CD14-positive monocyte (primary cell): ENCODE results near the gene IMMP2L. TPM values are rescaled to one million over a fixed set of nuclear protein-coding genes. Genes with fewer than 3 reads are reported as not detected.

ENCODE experiments used
- DNase-seq, 3 donors: peaks; one replicate each; pipeline ENCODE4 v3.0.0-alpha.2; 2011 to 2022
- H2AFZ ChIP-seq: 2 replicates; pipeline ENCODE4 v1.6.0; 2012; ENCODE audit warnings: mild to moderate bottlenecking, low read depth, low read length, inconsistent platforms; ENCODE audit not compliant: insufficient read depth, poor library complexity, severe bottlenecking
- H3K27ac ChIP-seq, 2 donors: 1 replicate in 1 of 2; 2 replicates in 1 of 2; pipeline ENCODE4 v1.5.1; 2012 to 2013; ENCODE audit warnings: low read length in 2 of 2, control low read depth in 1 of 2, inconsistent platforms in 1 of 2, low read depth in 1 of 2, mild to moderate bottlenecking in 1 of 2
- H3K27me3 ChIP-seq, 2 donors: one replicate each; pipeline versions ENCODE4 v1.6.0 to v1.6.1; 2011 to 2013; ENCODE audit warnings: low read length in 2 of 2; ENCODE audit not compliant: control insufficient read depth in 2 of 2, insufficient read depth in 2 of 2
- H3K36me3 ChIP-seq, 2 donors: replicated peaks in 1 of 2; 1 replicate in 1 of 2; 2 replicates in 1 of 2; pipeline versions ENCODE4 v1.5.1 to v1.6.1; 2012 to 2013; ENCODE audit warnings: low read length in 2 of 2, control low read depth in 1 of 2, inconsistent platforms in 1 of 2, mild to moderate bottlenecking in 1 of 2; ENCODE audit not compliant: insufficient read depth in 2 of 2, control insufficient read depth in 1 of 2
- H3K4me1 ChIP-seq, 2 donors: 1 replicate in 1 of 2; 2 replicates in 1 of 2; pipeline versions ENCODE4 v1.5.1 to v1.6.1; 2012 to 2013; ENCODE audit warnings: low read length in 2 of 2, control low read depth in 1 of 2, inconsistent platforms in 1 of 2, mild to moderate bottlenecking in 1 of 2, moderate library complexity in 1 of 2; ENCODE audit not compliant: insufficient read depth in 2 of 2, control insufficient read depth in 1 of 2
- H3K4me2 ChIP-seq: replicated peaks from 2 replicates; pipeline ENCODE3; 2012; ENCODE audit warnings: low read length, moderate library complexity, mild to moderate bottlenecking; ENCODE audit not compliant: poor library complexity, severe bottlenecking; ENCODE audit errors: extremely low read depth
- H3K4me3 ChIP-seq, 3 experiments: fragments of 200-600 bp in 1 of 3; sonication (generic) in 1 of 3; replicated peaks in 1 of 3; 1 replicate in 2 of 3; 2 replicates in 1 of 3; pipeline ENCODE4 v1.5.1; 2011 to 2013; ENCODE audit warnings: low read length in 3 of 3, mild to moderate bottlenecking in 3 of 3, control low read depth in 2 of 3, low read depth in 2 of 3, inconsistent platforms in 1 of 3, moderate library complexity in 1 of 3
- H3K79me2 ChIP-seq: 2 replicates; pipeline ENCODE4 v1.6.0; 2012; ENCODE audit warnings: mild to moderate bottlenecking, control low read depth, inconsistent platforms, low read length, moderate library complexity; ENCODE audit not compliant: insufficient read depth
- H3K9ac ChIP-seq: 2 replicates; pipeline ENCODE4 v1.6.0; 2017; ENCODE audit warnings: low read length, mild to moderate bottlenecking; ENCODE audit not compliant: insufficient read depth, poor library complexity, severe bottlenecking
- H3K9me3 ChIP-seq, 2 donors: replicated peaks in 1 of 2; 1 replicate in 1 of 2; 2 replicates in 1 of 2; pipeline versions ENCODE4 v1.5.1 to v1.6.1; 2012 to 2013; ENCODE audit warnings: low read length in 2 of 2, control low read depth in 1 of 2; ENCODE audit not compliant: control insufficient read depth in 1 of 2, insufficient read depth in 1 of 2
- H4K20me1 ChIP-seq: 2 replicates; pipeline ENCODE4 v1.6.0; 2012; ENCODE audit warnings: mild to moderate bottlenecking, low read length, control low read depth, moderate library complexity; ENCODE audit not compliant: insufficient read depth
- H3K27ac Mint-ChIP-seq, 7 donors: one replicate each; pipeline ENCODE4 v1.8.0; 2020; ENCODE audit warnings: mild to moderate bottlenecking in 7 of 7, mixed read lengths in 7 of 7, moderate library complexity in 6 of 7, inconsistent platforms in 2 of 7
- H3K27me3 Mint-ChIP-seq, 3 donors: one replicate each; pipeline ENCODE4 v1.8.0; 2021 to 2022; ENCODE audit warnings: low read depth in 3 of 3, mild to moderate bottlenecking in 3 of 3, mixed read lengths in 3 of 3, moderate library complexity in 3 of 3, inconsistent platforms in 1 of 3
- H3K36me3 Mint-ChIP-seq, 2 donors: one replicate each; pipeline ENCODE4 v1.8.0; 2020; ENCODE audit warnings: mixed read lengths in 2 of 2, inconsistent platforms in 1 of 2, mild to moderate bottlenecking in 1 of 2
- H3K4me1 Mint-ChIP-seq: one replicate; pipeline ENCODE4 v1.8.0; 2020; ENCODE audit warnings: mild to moderate bottlenecking, mixed read lengths
- H3K4me3 Mint-ChIP-seq, 2 donors: one replicate each; pipeline ENCODE4 v1.8.0; 2020; ENCODE audit warnings: mild to moderate bottlenecking in 2 of 2, mixed read lengths in 2 of 2, moderate library complexity in 1 of 2
- H3K9me3 Mint-ChIP-seq, 7 donors: one replicate each; pipeline ENCODE4 v1.8.0; 2020 to 2022; ENCODE audit warnings: mixed read lengths in 7 of 7, mild to moderate bottlenecking in 6 of 7, moderate library complexity in 6 of 7, inconsistent platforms in 2 of 7
- CTCF ChIP-seq: fragments of 200-600 bp; IDR thresholded peaks from one replicate; pipeline ENCODE4 v1.8.0; 2022; ENCODE audit warnings: antibody characterized with exemption, mild to moderate bottlenecking
- WGBS: methylation state at CpG from one replicate; pipeline ENCODE4 v1.1.5; 2013; ENCODE audit warnings: missing lambda C conversion rate; ENCODE audit not compliant: insufficient coverage; 5-methylcytosine and 5-hydroxymethylcytosine counted together
- intact Hi-C, 2 donors: fragments of 100-400 bp; cut with micrococcal nuclease; formaldehyde crosslinking; loops; one replicate each; pipeline versions ENCODE4 v1.15.0 to v1.15.1; 2023
- polyA plus RNA-seq, 3 donors: library from polyadenylated mRNA; depleted of rRNA in 1 of 3; unstranded in 2 of 3; stranded (reverse) in 1 of 3; fragments of 300-500 nt in 2 of 3; fragments of >200 nt in 1 of 3; fragmentation: Illumina TruSeq in 2 of 3; gene quantifications; 1 replicate in 2 of 3; 2 replicates in 1 of 3; pipeline ENCODE4 v1.2.3, GENCODE V29; 2012 to 2021

The IMMP2L gene
- polyA plus RNA-seq, 3 donors: 1.9 to 6.4 (median 6.2) TPM

DNA sequence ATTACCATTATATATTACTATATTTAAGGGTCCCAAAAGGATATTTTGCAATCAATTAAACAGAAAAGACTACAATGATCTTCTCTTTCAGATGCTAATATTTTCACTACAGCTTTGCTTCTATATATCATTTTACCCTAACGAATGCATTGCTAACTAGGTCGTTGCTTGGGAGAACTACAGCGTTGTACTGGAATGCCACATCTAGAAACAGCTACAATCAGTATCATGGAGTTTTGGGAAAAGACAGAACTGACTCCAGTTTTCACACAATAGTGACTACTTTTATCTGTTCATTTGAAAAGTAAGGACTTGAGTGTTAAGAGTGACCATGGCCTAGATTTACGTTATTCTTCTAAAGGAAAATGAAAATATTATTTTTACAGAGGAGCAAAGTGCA lies 432.9 kb downstream of the IMMP2L start:
- no peak for DNase-seq
- Histone ChIP-seq H3K4me3 (no peak overlapping the region), H3K27me3 (no peaks in the 10 kb centered on the region), H3K9me3 (no peaks in the 10 kb centered on the region), H3K4me2 (no peak overlapping the region), H4K20me1 (no peaks in the 10 kb centered on the region), H3K79me2 (no peaks in the 10 kb centered on the region), H2AFZ (no peak overlapping the region), H3K27ac (no peak overlapping the region), H3K36me3 (no peaks in the 10 kb centered on the region), H3K4me1 (no peaks in the 10 kb centered on the region), H3K9ac (no peak overlapping the region)
- TF ChIP-seq CTCF: no peak
- Mint-ChIP-seq H3K27me3 (no peaks in the 10 kb centered on the region), H3K9me3 (no peaks in the 10 kb centered on the region), H3K27ac (no peak overlapping the region), H3K4me3 (no peak overlapping the region), H3K4me1 (no peaks in the 10 kb centered on the region), H3K36me3 (no peaks in the 10 kb centered on the region)
- intact Hi-C loops: no loop called here
- WGBS: no CpG with 5 or more reads among the region's 4 CpGs

- no peaks in the 10 kb centered on the region for H3K9me3 Mint-ChIP-seq
- no peaks in the 10 kb centered on the region for H3K27me3 Mint-ChIP-seq
- no peak overlapping the region for H3K27ac ChIP-seq
- 92% methylated on average over 3 of the region's 3 CpGs for WGBS
- H2AFZ ChIP-seq: no peak overlapping the region
- no peaks in the 10 kb centered on the region for H3K79me2 ChIP-seq
- no peak overlapping the region for H3K27ac Mint-ChIP-seq
- intact Hi-C loops: no loop called here
- H3K4me3 ChIP-seq: no peak overlapping the region
- H3K36me3 ChIP-seq: no peaks in the 10 kb centered on the region
- H3K4me1 ChIP-seq: no peaks in the 10 kb centered on the region
- TF ChIP-seq CTCF: no peak
- H4K20me1 ChIP-seq: no peaks in the 10 kb centered on the region
- no peak overlapping the region for H3K9ac ChIP-seq
- no peak overlapping the region for H3K4me2 ChIP-seq
- H3K27me3 ChIP-seq: no peaks in the 10 kb centered on the region
- H3K4me1 Mint-ChIP-seq: no peaks in the 10 kb centered on the region
- DNase-seq: no peak
- H3K36me3 Mint-ChIP-seq: no peaks in the 10 kb centered on the region
- H3K9me3 ChIP-seq: no peaks in the 10 kb centered on the region
- H3K4me3 Mint-ChIP-seq: no peak overlapping the region
These were observed 435.3 kb downstream of the IMMP2L start for GRCh38 chr7:111126987-111127386.
